Mucosa of descending colon (tissue), 3 donors: ENCODE data around the gene COMMD8. TPM values are rescaled to one million over a fixed set of nuclear protein-coding genes. Genes with fewer than 3 reads are reported as not detected.

Experiments
- ATAC-seq: fragments of 200-7000 bp; cut with Tn5 transposase; one replicate; pipeline ENCODE4 v1.9.1; 2020; ENCODE audit warnings: mild to moderate bottlenecking, moderate library complexity
- DNase-seq, 3 donors: peaks; one replicate each; pipeline ENCODE4 v3.0.0-alpha.2; 2020
- H3K36me3 ChIP-seq: fragments of 200-600 bp; one replicate; pipeline ENCODE4 v1.8.0; 2021; ENCODE audit warnings: low read depth, mild to moderate bottlenecking
- H3K4me1 ChIP-seq: fragments of 200-600 bp; one replicate; pipeline ENCODE4 v1.8.0; 2021; ENCODE audit warnings: low read depth, mild to moderate bottlenecking
- H3K4me3 ChIP-seq: fragments of 200-600 bp; one replicate; pipeline ENCODE4 v1.8.0; 2021; ENCODE audit warnings: mild to moderate bottlenecking
- H3K9me3 ChIP-seq: fragments of 200-600 bp; one replicate; pipeline ENCODE4 v1.8.0; 2021; ENCODE audit warnings: mild to moderate bottlenecking
- CTCF ChIP-seq: fragments of 200-600 bp; IDR thresholded peaks from one replicate; pipeline ENCODE4 v1.8.0; 2022; ENCODE audit warnings: antibody characterized with exemption, mild to moderate bottlenecking
- intact Hi-C, 2 donors: fragments of 100-400 bp; cut with DNase I in 1 of 2; cut with micrococcal nuclease in 1 of 2; formaldehyde crosslinking; loops; one replicate each; pipeline versions ENCODE4 v1.11.0 to v1.11.1; 2022; cut with DNase I, micrococcal nuclease
- total RNA-seq, 3 donors: library from RNA; stranded (reverse); fragmentation: NEBNext Ultra II Directional in 2 of 3; extraction: Animal tissue kit (Norgen Biotek cat#: 25700) in 2 of 3; gene quantifications; one replicate each; pipeline versions ENCODE4 v1.2.1 to v1.2.4, GENCODE V29; 2021 to 2023
- donor health status: DM: no; HTN: no; CAD: no; lungs with moderate emphysema.
- donor health status: DM: no; HTN: no; CAD: no.
- donor health status: DM: no; HTN: yes; CAD: no.

Gene COMMD8
- total RNA-seq, 3 donors from 2014 or later: 11.3 to 16.4 (median 14.5) TPM

- H3K36me3 ChIP-seq: no peaks in the 10 kb centered on the region
- H3K4me1 ChIP-seq: peaks cover 6% of the 10 kb centered on the region
- DNase-seq: no peak
- intact Hi-C loops: no loop called here
- H3K9me3 ChIP-seq: no peaks in the 10 kb centered on the region
- TF ChIP-seq CTCF: no peak
- ATAC-seq: no peak
- no peak overlapping the region for H3K4me3 ChIP-seq
These were observed 1.5 kb upstream of the COMMD8 start for GRCh38 chr4:47465004-47465403.

GRCh38 chr4:47462799-47463234 is 685 bp downstream of the COMMD8 start:
- intact Hi-C loops: no loop called here
- DNase-seq (no peak), ATAC-seq (peak; percentile 3)
- no peaks in the 10 kb centered on the region for H3K9me3 ChIP-seq
- H3K4me1 ChIP-seq: peaks cover 6% of the 10 kb centered on the region
- H3K4me3 ChIP-seq: peak overlapping the region; percentile 69
- no peak for TF ChIP-seq CTCF
- no peaks in the 10 kb centered on the region for H3K36me3 ChIP-seq

GRCh38 chr4:47451657-47452056 is 11.8 kb downstream of the COMMD8 start:
- no peaks in the 10 kb centered on the region for H3K36me3 ChIP-seq
- no peak overlapping the region for H3K4me3 ChIP-seq
- DNase-seq (no peak), ATAC-seq (no peak)
- no peaks in the 10 kb centered on the region for H3K4me1 ChIP-seq
- intact Hi-C loops: no loop called here
- no peaks in the 10 kb centered on the region for H3K9me3 ChIP-seq
- no peak for TF ChIP-seq CTCF

GRCh38 chr4:47444031-47444430 is 19.5 kb downstream of the COMMD8 start:
- no peak overlapping the region for H3K4me3 ChIP-seq
- H3K4me1 ChIP-seq: no peaks in the 10 kb centered on the region
- no peak for TF ChIP-seq CTCF
- no peaks in the 10 kb centered on the region for H3K36me3 ChIP-seq
- intact Hi-C loops: no loop called here
- DNase-seq: no peak
- no peak for ATAC-seq
- H3K9me3 ChIP-seq: no peaks in the 10 kb centered on the region

GRCh38 chr4:47442980-47443379 is 20.5 kb downstream of the COMMD8 start:
- Histone ChIP-seq H3K36me3 (no peaks in the 10 kb centered on the region), H3K4me3 (no peak overlapping the region), H3K4me1 (no peaks in the 10 kb centered on the region), H3K9me3 (no peaks in the 10 kb centered on the region)
- TF ChIP-seq CTCF: no peak
- DNase-seq (peak in 1 of 3 donors; percentile 12), ATAC-seq (no peak)
- intact Hi-C loops: no loop called here

GRCh38 chr4:47434931-47435330 is 28.6 kb downstream of the COMMD8 start:
- intact Hi-C loops: no loop called here
- no peaks in the 10 kb centered on the region for H3K9me3 ChIP-seq
- H3K36me3 ChIP-seq: no peaks in the 10 kb centered on the region
- H3K4me1 ChIP-seq: no peaks in the 10 kb centered on the region
- no peak for TF ChIP-seq CTCF
- H3K4me3 ChIP-seq: no peak overlapping the region
- no peak for ATAC-seq
- DNase-seq: no peak
